Stimulated activated CD4-positive, alpha-beta T cell treated with anti-CD3 and anti-CD28 coated beads, TNF-alpha, amount 100 ng/mL, for 48 hours (primary cell): ENCODE results near the gene APOBEC3H.

ENCODE experiments used
- DNase-seq, 3 donors: peaks; one replicate each; pipeline ENCODE4 v3.0.0-alpha.2; 2020; ENCODE audit warnings: low read depth in 3 of 3

The APOBEC3H gene

GRCh38 chr22:39135092-39135896 lies 38.2 kb downstream of the APOBEC3H start:
- DNase-seq = no peak

GRCh38 chr22:39136317-39136716 lies 39.3 kb downstream of the APOBEC3H start:
- no peak for DNase-seq

GRCh38 chr22:39138357-39138997 lies 41.4 kb downstream of the APOBEC3H start:
- no peak for DNase-seq

GRCh38 chr22:39139933-39140332 lies 42.9 kb downstream of the APOBEC3H start:
- no peak for DNase-seq

- no peak for DNase-seq
Observed at GRCh38 chr22:39142088-39142680, 45.1 kb downstream of the APOBEC3H start.

- DNase-seq = peak in 1 of 3 donors; percentile 38
Observed at GRCh38 chr22:39144101-39144767, 47.2 kb downstream of the APOBEC3H start.

GRCh38 chr22:39146256-39147101 lies 49.4 kb downstream of the APOBEC3H start:
- DNase-seq = no peak

GRCh38 chr22:39147335-39148025 lies 50.4 kb downstream of the APOBEC3H start:
- DNase-seq = no peak

- DNase-seq = no peak
Observed at GRCh38 chr22:39148026-39148726, 51.1 kb downstream of the APOBEC3H start.

- DNase-seq = peak in 1 of 3 donors; percentile 61
Observed at GRCh38 chr22:39148727-39149535, 51.9 kb downstream of the APOBEC3H start.

- DNase-seq = no peak
Observed at GRCh38 chr22:39149915-39150847, 53.1 kb downstream of the APOBEC3H start.

GRCh38 chr22:39150848-39151215 lies 53.8 kb downstream of the APOBEC3H start:
- no peak for DNase-seq

- DNase-seq = no peak
Observed at GRCh38 chr22:39151329-39151975, 54.4 kb downstream of the APOBEC3H start.

- DNase-seq = no peak
Observed at GRCh38 chr22:39152024-39152510, 55.0 kb downstream of the APOBEC3H start.

- peak; percentile 79 to 90 (median 81) for DNase-seq
Observed at GRCh38 chr22:39152511-39153219, 55.6 kb downstream of the APOBEC3H start, which contains the start of gene CBX7. CBX7 (minus strand) TSS chr22:39152680; CDS start chr22:39152444, 236 bp downstream.

GRCh38 chr22:39153220-39153717 lies 56.2 kb downstream of the APOBEC3H start:
- DNase-seq = no peak
